IPS-NIHi7 (cell line): Measurements from ENCODE around the gene CSNK1G1.
"Not testable (repeated sequence)": the region's sequence is repeated elsewhere in the genome, so short reads cannot be mapped to it uniquely, and the experiment has no call there.

ENCODE experiments used
- DNase-seq: peaks from one replicate; pipeline ENCODE4 v3.0.0; 2012; ENCODE audit warnings: mixed read lengths; ENCODE audit errors: extremely low spot score

CSNK1G1 gene

DNA sequence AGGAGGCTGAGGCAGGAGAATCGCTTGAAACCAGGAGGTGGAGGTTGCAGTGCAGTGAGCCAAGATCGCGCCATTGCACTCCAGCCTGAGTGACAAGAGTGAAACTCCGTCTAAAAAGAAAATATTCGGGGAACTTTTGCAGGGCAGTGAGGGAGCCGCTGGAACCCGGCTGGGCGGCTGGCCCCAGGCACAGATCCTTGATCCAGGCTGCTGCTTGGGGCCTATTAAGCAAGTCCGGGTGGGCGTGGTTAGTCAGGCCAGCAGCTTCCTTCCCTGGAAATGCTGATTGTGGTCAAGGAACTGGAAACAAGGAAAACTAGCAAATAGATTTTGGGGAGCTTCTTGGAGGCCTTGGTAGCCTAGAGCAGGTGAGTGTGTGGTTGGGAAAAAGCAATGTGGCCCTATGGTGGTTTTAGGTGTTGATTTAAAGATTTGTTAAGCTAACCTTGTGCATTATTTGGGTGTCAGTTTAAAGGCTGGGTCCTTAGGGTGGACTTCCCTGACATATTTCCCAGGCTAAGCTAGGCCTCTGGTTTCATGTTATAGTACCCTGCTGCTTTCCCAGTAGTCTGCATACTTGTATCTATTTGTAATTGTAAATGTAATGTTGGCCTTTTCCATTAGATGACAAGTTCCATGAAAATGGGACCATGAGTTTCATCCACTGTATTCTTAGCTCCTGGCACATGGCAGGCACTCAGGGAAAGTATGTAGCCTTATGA, 222.2 kb downstream of the CSNK1G1 start:
- no peak for DNase-seq

DNA sequence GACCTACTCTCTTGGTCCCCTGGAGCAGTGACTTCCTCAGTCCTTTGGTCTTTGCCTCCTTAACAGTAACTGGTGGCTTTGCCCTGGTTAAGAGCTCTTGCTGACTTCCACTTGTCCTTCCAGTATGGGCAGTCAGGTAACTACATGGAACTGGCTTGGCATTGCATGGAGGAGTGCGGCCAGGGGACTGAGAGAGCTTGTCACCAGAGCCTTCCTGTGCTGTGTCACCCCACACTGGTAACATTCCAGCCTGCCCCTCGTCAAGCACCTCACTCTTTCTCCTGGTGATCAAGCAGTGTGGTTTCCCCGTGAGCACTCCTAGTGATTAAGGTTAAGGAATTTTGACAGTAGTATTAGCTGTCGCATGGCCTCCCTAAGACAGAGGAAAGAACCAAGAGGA, 223.8 kb downstream of the CSNK1G1 start:
- DNase-seq, result no peak

DNA sequence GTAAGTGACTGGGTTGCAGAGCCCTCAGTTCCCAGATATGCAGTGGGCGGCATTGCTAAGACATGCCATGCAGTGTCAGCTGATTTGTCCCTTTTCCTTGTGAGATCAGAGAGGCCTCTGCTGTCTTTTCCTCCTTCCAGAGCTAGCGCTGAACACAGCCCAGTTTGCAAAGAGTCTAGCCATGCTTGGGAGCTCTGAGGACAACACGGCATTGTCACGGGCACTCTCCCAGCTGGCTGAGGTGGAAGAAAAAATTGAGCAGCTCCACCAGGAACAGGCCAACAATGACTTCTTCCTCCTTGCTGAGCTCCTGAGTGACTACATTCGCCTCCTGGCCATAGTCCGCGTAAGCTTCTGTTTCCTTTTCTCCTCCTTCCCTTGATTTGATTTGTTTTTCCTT, 224.4 kb downstream of the CSNK1G1 start:
- DNase-seq, result no peak

DNA sequence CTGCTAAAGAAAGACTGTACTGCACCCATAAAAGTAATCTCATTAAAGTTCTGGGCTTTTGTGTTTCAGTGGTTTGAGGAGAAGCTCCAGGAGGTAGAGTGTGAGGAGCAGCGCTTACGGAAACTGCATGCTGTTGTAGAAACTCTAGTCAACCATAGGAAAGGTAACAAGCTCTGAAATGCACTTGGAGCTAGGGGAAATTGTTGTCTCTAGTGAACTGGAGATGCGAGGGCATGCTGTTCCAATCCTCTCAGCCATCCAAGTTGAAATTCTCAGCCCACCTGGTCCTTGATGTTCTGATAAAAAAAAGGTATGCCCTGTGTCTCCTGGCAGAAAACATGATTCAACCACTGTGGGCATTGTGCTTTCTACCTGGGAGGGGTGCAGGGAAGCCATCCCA, 225.8 kb downstream of the CSNK1G1 start:
- no peak for DNase-seq

DNA sequence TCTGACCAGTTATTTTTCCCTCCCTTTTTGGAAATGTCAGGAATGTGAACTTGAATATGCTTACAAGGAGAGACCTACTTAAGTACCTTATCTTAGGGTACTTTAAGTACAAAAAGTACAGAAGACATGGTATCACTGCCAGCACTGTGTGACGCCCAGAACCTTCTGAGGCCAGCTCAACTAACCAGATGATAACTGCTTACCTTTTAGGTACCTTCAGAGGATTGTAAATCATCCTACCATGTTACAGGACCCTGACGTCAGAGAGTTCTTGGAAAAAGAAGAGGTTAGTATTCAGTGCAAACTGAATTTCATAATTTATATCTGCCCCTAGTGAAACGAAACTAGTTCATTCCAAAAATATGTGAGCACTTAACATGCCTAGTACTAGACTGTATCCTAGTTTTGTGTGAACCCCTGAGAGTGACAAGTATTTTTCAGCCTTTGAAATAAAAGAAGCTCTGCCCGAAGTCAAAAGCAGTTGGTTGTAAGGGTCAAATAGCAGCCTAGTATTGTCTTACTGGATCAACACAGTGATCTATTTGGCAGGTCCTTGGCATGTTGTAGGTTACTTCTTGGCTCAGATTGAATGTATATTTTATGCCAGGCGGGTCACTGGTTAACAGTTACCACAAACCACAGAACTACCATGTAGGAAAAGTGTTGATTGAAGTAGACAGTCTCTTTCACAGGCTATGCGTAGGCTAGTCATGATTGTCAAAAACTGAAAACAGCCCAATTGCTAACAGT, 228.3 kb downstream of the CSNK1G1 start:
- DNase-seq, result no peak

DNA sequence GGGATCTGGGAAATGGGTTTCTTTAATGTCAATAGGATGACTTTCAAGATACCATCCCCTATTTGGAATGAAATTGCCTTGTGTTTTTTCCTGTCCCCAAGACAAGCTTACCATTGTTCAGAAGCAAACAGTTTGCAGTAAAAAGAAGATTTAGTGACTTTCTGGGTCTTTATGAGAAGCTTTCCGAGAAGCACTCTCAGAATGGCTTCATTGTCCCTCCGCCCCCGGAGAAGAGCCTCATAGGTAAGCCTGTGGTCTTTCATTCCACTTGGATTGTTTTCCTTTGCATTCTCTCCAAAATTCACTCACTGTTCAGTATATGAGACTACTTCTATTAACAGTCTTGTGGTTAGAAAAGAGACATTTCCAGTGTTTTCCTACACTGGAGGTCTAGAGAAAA, 230.0 kb downstream of the CSNK1G1 start:
- DNase-seq, result no peak

DNA sequence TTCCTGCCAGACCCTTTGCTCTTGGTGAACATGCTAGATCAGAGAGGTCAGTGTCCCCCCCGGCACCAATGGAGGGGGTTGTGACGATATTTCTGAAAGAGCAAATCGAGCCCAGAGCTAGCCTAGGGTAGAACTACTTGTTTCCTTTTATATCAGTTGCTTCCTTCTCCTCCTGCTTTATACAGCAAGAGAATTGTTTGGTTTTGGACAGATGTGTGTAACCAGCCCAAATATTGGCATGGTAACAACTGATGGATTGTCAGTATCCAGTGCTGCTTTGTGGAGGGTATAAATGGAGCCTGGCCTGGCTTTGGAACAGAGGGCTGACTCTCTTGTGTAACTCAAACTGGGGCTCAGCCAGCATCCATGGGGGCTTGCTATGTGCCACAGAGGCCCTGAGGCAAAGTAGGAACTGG, 233.0 kb downstream of the CSNK1G1 start:
- DNase-seq, result no peak

DNA sequence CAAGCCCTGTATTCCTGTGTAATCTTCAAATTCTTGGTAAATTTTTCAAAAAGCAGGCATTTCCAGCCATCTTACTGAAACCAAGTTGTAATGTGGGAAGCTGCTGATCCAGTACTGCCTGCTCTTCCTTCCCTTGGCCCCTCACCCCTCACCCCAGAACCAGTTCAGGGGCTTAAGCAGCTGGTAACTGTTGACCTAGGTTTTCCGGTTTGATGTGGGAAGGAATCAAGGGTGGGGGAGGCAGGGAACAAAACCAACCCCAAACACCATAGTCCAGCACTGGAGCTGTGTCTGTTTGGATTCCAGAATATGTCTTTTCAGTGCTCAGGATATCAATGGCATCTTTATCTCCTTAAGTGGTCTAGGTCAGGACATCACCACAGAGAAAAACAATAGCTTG, 233.5 kb downstream of the CSNK1G1 start:
- no peak for DNase-seq

DNA sequence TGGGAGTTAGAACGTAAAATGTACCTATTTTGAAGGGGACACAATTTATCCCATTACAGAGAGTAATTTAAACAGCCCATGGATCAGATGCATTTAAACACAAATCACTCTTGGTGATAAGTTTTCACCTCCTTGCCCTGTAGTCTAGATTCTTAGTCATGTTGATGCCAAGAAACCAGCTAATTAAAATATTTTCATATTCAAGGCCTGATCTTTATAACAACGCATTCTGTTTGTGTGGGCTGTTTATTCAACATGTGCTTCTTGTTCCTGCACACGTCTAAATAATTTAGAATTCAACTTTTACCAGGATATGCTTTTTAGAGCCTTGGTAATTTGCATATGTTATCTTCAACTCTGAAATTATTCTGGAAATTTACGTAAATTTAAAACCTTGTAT, 234.4 kb downstream of the CSNK1G1 start:
- DNase-seq, result no peak

DNA sequence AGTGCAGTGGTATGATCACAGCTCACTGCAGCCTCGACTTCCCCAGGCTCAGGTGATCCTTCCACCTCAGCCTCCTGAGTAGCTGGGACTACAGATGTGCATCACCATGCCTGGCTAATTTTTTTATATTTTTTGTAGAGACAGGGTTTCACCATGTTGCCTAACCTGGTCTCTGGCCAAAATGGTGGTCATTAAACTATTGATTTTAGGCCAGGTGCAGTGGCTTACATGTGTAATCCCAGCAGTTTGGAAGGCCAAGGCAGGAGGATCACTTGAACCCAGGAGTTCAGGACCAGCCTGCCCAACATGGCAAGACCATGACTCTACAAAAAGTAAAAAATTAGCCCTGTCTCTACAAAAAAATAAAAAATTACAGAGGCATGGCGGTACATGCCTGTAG, 235.7 kb downstream of the CSNK1G1 start:
- DNase-seq, result not testable (repeated sequence)

DNA sequence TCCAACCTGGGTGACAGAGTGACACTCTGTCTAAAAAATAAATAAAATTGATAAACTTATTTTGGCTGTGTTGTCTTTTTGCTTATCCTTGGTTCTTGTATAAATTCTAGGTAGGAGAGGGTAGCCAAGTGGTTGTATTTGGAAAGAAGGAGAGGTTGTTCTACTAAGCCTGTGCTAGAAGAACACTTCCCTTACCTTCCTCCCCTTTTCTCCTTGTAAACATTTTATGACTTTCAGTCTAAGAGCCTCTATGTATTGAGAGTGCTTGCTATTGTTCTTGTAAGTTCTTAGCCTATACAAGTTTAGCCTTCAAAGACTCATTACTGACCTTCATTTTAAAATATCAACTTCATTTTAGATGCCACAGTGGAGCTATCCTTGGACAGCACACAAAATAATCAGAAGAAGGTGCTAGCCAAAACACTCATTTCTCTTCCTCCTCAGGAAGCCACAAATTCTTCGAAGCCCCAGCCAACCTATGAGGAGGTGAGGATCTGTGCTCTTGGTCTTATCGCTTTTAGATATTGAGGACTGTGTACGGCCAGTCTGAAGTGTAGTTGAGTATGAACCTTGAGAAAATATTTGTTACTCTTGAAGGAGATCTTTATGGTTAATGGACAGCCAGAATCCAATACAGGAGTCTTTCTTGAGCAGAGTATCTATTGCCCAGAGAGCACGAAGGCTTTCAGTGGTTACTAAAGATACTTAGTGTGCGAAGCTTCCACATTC, 238.1 kb downstream of the CSNK1G1 start:
- no peak for DNase-seq
